H7 (cell line): Measurements from ENCODE around the gene SHMT2. TPM values are rescaled to one million over a fixed set of nuclear protein-coding genes. Genes with fewer than 3 reads are reported as not detected.

Experiments
- DNase-seq: peaks from one replicate; pipeline ENCODE4 v3.0.0; 2012
- H3K27me3 ChIP-seq: 2 replicates; pipeline ENCODE4 v1.6.0; 2011; ENCODE audit warnings: mild to moderate bottlenecking, low read length; ENCODE audit not compliant: control insufficient read depth, insufficient read depth
- H3K36me3 ChIP-seq: replicated peaks from 2 replicates; pipeline ENCODE4 v1.5.1; 2011; ENCODE audit warnings: low read length; ENCODE audit not compliant: control insufficient read depth, insufficient read depth
- H3K4me3 ChIP-seq: 2 replicates; pipeline ENCODE4 v1.5.1; 2011; ENCODE audit warnings: low read depth, mild to moderate bottlenecking, control low read depth, low read length, moderate library complexity; ENCODE audit not compliant: insufficient read depth
- total RNA-seq: library from RNA; depleted of rRNA; stranded (reverse); fragments of >200 nt; shearing (Covaris generic); gene quantifications from 2 replicates; pipeline ENCODE4 v1.2.3, GENCODE V29; 2014

Gene SHMT2
- total RNA-seq, 1 experiment from 2014 or later = 399 TPM

GRCh38 chr12:57204454-57204853, 25.1 kb upstream of the SHMT2 start:
- Histone ChIP-seq H3K36me3 (peaks cover 55% of the 10 kb centered on the region), H3K27me3 (no peaks in the 10 kb centered on the region), H3K4me3 (no peak overlapping the region)
- DNase-seq = no peak

GRCh38 chr12:57205186-57205585, 24.3 kb upstream of the SHMT2 start:
- H3K36me3 ChIP-seq = peaks cover 53% of the 10 kb centered on the region

DNA sequence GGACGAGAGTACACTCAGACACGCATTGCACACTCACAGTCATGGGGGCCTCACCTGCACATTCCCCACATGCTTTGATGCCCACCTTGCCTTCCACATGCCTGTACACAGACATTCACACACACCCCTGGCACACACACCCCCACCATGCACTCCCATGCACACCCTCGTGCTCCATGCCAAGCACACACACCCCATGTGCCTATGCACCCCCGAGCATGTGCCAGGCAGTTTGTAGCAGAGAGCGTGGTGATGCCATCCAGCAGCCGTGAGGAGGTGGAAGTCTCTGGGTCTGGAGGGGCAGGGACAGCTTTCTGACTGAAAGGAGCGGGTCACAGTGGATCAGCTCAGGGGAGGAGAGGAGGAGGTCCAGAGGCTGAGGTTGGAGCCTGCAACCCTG, 23.6 kb upstream of the SHMT2 start:
- H3K4me3 ChIP-seq = no peak overlapping the region
- no peak for DNase-seq
- H3K27me3 ChIP-seq = no peaks in the 10 kb centered on the region
- peaks cover 56% of the 10 kb centered on the region for H3K36me3 ChIP-seq

More at GRCh38 chr12:57205186-57205585, 24.3 kb upstream of the SHMT2 start:
- Histone ChIP-seq H3K4me3 (no peak overlapping the region), H3K27me3 (no peaks in the 10 kb centered on the region)
- no peak for DNase-seq

- no peaks in the 10 kb centered on the region for H3K27me3 ChIP-seq
- DNase-seq = no peak
- peaks cover 52% of the 10 kb centered on the region for H3K36me3 ChIP-seq
- no peak overlapping the region for H3K4me3 ChIP-seq
These were observed 21.5 kb upstream of the SHMT2 start for GRCh38 chr12:57207731-57208630.

- peaks cover under 1% of the 10 kb centered on the region; the same call in 1 of the 2 replicates for H3K27me3 ChIP-seq
- no peak for DNase-seq
- no peak overlapping the region for H3K4me3 ChIP-seq
- peaks cover 47% of the 10 kb centered on the region for H3K36me3 ChIP-seq
These were observed 20.8 kb upstream of the SHMT2 start for GRCh38 chr12:57208631-57209282.

DNA sequence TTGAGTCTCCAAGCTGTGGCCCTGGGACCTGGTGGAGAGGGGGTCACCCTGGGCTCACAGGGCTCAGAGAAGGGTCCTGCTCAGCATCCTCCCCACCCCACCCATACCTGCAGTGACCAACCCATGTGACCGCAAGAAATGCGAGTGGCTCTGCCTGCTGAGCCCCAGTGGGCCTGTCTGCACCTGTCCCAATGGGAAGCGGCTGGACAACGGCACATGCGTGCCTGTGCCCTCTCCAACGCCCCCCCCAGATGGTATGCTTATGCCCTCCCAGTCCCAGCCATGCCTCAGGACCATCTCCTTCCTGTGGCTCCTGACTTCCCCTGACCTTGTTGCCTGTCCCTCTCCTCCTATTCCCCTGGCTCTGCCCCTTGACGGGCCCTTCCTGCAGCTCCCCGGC, 19.6 kb upstream of the SHMT2 start:
- peaks cover 12% of the 10 kb centered on the region for H3K27me3 ChIP-seq
- no peak for DNase-seq
- peaks cover 39% of the 10 kb centered on the region for H3K36me3 ChIP-seq
- no peak overlapping the region for H3K4me3 ChIP-seq

GRCh38 chr12:57210461-57210860, 19.1 kb upstream of the SHMT2 start:
- peaks cover 17% of the 10 kb centered on the region for H3K27me3 ChIP-seq
- H3K4me3 ChIP-seq = no peak overlapping the region
- H3K36me3 ChIP-seq = peaks cover 36% of the 10 kb centered on the region

GRCh38 chr12:57210926-57211692, 18.4 kb upstream of the SHMT2 start:
- no peak for DNase-seq
- Histone ChIP-seq H3K27me3 (peaks cover 24% of the 10 kb centered on the region), H3K36me3 (peaks cover 30% of the 10 kb centered on the region), H3K4me3 (no peak overlapping the region)

More at GRCh38 chr12:57210461-57210860, 19.1 kb upstream of the SHMT2 start:
- no peak for DNase-seq

GRCh38 chr12:57211791-57212700, 17.5 kb upstream of the SHMT2 start:
- no peak overlapping the region for H3K4me3 ChIP-seq
- H3K27me3 ChIP-seq = peaks cover 31% of the 10 kb centered on the region
- no peak for DNase-seq
- peaks cover 25% of the 10 kb centered on the region for H3K36me3 ChIP-seq

DNA sequence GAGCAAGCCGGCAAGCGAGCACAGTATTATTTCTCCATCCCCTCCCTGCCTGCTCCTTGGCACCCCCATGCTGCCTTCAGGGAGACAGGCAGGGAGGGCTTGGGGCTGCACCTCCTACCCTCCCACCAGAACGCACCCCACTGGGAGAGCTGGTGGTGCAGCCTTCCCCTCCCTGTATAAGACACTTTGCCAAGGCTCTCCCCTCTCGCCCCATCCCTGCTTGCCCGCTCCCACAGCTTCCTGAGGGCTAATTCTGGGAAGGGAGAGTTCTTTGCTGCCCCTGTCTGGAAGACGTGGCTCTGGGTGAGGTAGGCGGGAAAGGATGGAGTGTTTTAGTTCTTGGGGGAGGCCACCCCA, 16.8 kb upstream of the SHMT2 start:
- peaks cover 37% of the 10 kb centered on the region for H3K27me3 ChIP-seq

GRCh38 chr12:57213058-57213715, 16.3 kb upstream of the SHMT2 start:
- peak; percentile 96 for DNase-seq
- Histone ChIP-seq H3K27me3 (peaks cover 42% of the 10 kb centered on the region), H3K4me3 (no peak overlapping the region), H3K36me3 (peaks cover 23% of the 10 kb centered on the region)

More for the DNA sequence above, 16.8 kb upstream of the SHMT2 start:
- DNase-seq = no peak
- peaks cover 23% of the 10 kb centered on the region for H3K36me3 ChIP-seq
- no peak overlapping the region for H3K4me3 ChIP-seq

DNA sequence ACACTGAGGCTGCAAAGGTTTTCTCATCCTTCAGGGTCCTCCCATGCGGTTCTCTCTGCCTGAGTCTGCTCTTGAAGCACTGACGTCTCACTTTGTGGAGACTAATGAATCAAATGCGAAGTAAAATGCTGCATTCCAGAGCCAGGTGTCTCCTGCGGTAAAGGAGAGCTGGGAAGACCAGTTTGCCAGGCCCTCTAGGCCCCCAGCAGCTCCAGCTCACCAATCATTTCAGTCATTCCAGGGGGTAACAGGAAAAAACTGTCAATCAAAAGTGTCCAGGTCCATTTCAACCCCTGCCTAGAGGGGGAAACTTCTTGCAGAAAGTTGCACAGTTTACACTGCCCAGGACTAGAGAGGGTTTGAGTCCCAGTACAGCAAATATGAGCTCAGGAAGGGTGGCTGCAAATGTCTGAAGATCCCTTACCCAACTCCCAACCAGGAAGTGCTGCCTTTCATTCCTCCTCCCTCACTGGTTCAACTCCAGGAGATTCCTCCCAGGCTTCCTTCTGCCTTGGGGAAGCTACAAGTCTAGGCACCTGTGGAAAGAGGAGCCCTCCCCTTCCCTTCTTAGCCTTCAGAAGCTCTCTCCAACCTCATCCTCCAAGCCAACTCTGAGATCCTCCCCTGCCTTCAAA, 15.6 kb upstream of the SHMT2 start:
- Histone ChIP-seq H3K4me3 (no peak overlapping the region), H3K36me3 (peaks cover 20% of the 10 kb centered on the region), H3K27me3 (peaks cover 49% of the 10 kb centered on the region)
- DNase-seq = no peak

GRCh38 chr12:57214398-57214781, 15.1 kb upstream of the SHMT2 start:
- peak; percentile 95 for DNase-seq
- H3K27me3 ChIP-seq = peaks cover 54% of the 10 kb centered on the region
- peaks cover 16% of the 10 kb centered on the region for H3K36me3 ChIP-seq
- H3K4me3 ChIP-seq = no peak overlapping the region
